Measurements from ENCODE around the gene KDM5B. TPM values are rescaled to one million over a fixed set of nuclear protein-coding genes. Genes with fewer than 3 reads are reported as not detected.

Gene KDM5B
- polyA plus RNA-seq, 1 of the 3 experiments (the other 2 are of a cell fraction), result 21.7 TPM

DNA sequence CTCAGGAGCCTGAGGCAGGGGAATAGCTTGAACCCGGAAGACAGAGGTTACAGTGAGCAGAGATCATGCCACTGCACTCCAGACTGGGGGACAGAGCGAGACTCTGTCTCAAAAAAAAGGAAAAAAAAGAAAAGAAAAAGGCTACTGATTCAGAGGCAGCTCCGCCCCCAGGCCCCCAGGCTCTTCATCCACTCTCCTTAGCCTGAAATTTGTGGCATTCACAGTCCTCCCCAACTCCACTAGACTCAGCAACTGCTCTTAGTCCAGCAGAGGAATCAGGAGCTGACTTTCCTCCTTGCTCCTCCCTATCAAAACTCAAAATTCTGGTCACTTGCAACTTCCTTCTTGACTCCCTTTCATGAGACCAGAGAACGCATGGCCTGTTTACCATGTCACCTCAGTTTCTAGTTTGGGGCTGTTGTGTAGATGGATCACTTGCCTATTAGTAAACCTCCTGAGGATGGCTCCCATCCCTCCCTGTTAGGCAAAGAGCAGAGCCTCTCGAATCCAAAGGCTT lies 29.6 kb upstream of the KDM5B start:
- H2AFZ ChIP-seq (ENCODE audit: low read depth), result no peak overlapping the region
- POLR2A ChIA-PET, result no interaction called here
- no peaks in the 10 kb centered on the region for H3K9me2 ChIP-seq
- 77% methylated on average over 5 of the region's 5 CpGs for WGBS (ENCODE audit: low lambda C conversion rate)
- no peak overlapping the region for H3K4me3 ChIP-seq (ENCODE audit: low read depth in 2 of 2, low read length in 1 of 2)
- no peaks in the 10 kb centered on the region for H3K79me2 ChIP-seq (ENCODE audit: insufficient read depth)
- H4K20me1 ChIP-seq (ENCODE audit: insufficient read depth), result no peaks in the 10 kb centered on the region
- no peaks in the 10 kb centered on the region for H3K27me3 ChIP-seq (ENCODE audit: insufficient read depth)
- H3K36me3 ChIP-seq (replicated peaks in 1 of 2; ENCODE audit: control insufficient read depth in 1 of 2, insufficient read depth in 2 of 2, low read length in 1 of 2), result no peaks in the 10 kb centered on the region
- TF ChIP-seq MEF2A (IDR thresholded peaks at IDR 0.05; ENCODE audit: borderline replicate concordance, low read depth) (no peak), RFX5 (IDR thresholded peaks at IDR 0.05; ENCODE audit: low read length) (no peak), CHD2 (IDR thresholded peaks at IDR 0.05; ENCODE audit: low read length, partially characterized antibody) (no peak), RCOR1 (IDR thresholded peaks at IDR 0.05; ENCODE audit: low read length) (no peak)
- no peak for DNase-seq
- no peak overlapping the region for H3K27ac ChIP-seq (ENCODE audit: low read depth in 2 of 2, low read length in 1 of 2)
- CTCF ChIA-PET, result no interaction called here
- no peaks in the 10 kb centered on the region for H3F3A ChIP-seq (replicated peaks; ENCODE audit: insufficient read depth)
- no peaks in the 10 kb centered on the region for H3K9me3 ChIP-seq
- no peak overlapping the region for H3K4me2 ChIP-seq
- peaks cover 0 to 9% of the 10 kb centered on the region in 2 experiments; a peak in 1 of 4 replicates for H3K4me1 ChIP-seq (ENCODE audit: control insufficient read depth in 1 of 2, insufficient read depth in 2 of 2, low read depth in 1 of 2, low read length in 1 of 2)
- no peak overlapping the region for H3K9ac ChIP-seq

DNA sequence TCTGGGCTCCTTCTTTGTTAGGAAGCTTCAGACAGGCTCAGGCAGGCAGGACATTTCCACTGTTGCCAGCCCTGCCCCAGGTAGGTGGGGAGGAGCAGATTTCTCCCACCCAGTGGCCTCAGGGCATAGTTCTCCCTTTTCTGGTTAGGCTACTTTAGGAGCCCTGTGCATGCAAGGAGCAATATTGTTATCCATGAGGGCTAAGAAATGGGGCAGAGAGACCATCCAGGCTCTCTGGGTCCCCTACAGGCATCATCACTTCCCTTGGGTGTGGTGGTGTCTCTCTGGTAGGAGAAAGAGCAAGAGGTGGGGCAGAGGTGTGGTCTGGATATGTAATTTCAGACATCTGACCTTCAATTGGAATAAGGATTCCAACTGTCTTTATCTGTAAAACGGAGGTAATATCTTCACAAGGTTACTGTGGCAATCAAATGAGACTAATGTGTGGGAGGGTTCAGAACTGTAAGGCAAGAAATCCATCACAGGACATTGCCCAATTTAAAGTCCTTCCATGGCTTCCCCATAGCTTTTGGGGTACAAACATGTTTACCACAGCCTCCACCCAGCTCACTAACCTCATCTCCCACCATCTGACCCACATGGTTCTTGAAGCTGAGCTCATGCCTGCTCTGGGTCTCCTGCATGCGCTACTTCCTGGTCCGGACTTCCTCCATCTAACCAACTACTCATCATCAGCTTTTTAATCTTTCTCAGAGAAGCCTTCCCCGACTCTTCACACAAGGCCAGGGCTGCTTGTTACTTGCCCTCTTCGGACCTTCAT lies 28.6 kb upstream of the KDM5B start:
- no peaks in the 10 kb centered on the region for H3F3A ChIP-seq (replicated peaks; ENCODE audit: insufficient read depth)
- no peak for DNase-seq
- H3K27ac ChIP-seq (ENCODE audit: low read depth in 2 of 2, low read length in 1 of 2), result no peak overlapping the region
- peaks cover 0 to 9% of the 10 kb centered on the region in 2 experiments; a peak in 1 of 4 replicates for H3K4me1 ChIP-seq (ENCODE audit: control insufficient read depth in 1 of 2, insufficient read depth in 2 of 2, low read depth in 1 of 2, low read length in 1 of 2)
- WGBS (ENCODE audit: low lambda C conversion rate), result 72% methylated on average over 5 of the region's 5 CpGs
- no peaks in the 10 kb centered on the region for H4K20me1 ChIP-seq (ENCODE audit: insufficient read depth)
- no peak overlapping the region for H2AFZ ChIP-seq (ENCODE audit: low read depth)
- no peak overlapping the region for H3K4me2 ChIP-seq
- H3K9me3 ChIP-seq, result no peaks in the 10 kb centered on the region
- ChIA-PET CTCF (interaction anchor here (0.6 to 1.2 kb wide), 2 partner anchors 9 to 141 kb away, joined by 3 read pairs; no protein-coding TSS in a partner anchor), POLR2A (no interaction called here)
- no peak for TF ChIP-seq EZH2phosphoT487 (IDR thresholded peaks at IDR 0.05; ENCODE audit: borderline replicate concordance, low read depth)
- TF ChIP-seq, protein P1, sequence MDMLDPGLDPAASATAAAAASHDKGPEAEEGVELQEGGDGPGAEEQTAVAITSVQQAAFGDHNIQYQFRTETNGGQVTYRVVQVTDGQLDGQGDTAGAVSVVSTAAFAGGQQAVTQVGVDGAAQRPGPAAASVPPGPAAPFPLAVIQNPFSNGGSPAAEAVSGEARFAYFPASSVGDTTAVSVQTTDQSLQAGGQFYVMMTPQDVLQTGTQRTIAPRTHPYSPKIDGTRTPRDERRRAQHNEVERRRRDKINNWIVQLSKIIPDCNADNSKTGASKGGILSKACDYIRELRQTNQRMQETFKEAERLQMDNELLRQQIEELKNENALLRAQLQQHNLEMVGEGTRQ (IDR thresholded peaks at IDR 0.05; ENCODE audit: borderline replicate concordance, low read depth, low read length), result no peak
- TF ChIP-seq TCF12 (IDR thresholded peaks at IDR 0.05), result no peak
- TF ChIP-seq RFX5 (IDR thresholded peaks at IDR 0.05; ENCODE audit: low read length), result no peak
- TF ChIP-seq, protein P2, sequence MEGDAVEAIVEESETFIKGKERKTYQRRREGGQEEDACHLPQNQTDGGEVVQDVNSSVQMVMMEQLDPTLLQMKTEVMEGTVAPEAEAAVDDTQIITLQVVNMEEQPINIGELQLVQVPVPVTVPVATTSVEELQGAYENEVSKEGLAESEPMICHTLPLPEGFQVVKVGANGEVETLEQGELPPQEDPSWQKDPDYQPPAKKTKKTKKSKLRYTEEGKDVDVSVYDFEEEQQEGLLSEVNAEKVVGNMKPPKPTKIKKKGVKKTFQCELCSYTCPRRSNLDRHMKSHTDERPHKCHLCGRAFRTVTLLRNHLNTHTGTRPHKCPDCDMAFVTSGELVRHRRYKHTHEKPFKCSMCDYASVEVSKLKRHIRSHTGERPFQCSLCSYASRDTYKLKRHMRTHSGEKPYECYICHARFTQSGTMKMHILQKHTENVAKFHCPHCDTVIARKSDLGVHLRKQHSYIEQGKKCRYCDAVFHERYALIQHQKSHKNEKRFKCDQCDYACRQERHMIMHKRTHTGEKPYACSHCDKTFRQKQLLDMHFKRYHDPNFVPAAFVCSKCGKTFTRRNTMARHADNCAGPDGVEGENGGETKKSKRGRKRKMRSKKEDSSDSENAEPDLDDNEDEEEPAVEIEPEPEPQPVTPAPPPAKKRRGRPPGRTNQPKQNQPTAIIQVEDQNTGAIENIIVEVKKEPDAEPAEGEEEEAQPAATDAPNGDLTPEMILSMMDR (IDR thresholded peaks at IDR 0.05), result no peak
- no peak for TF ChIP-seq YY1 (IDR thresholded peaks at IDR 0.05; ENCODE audit: low read depth)
- TF ChIP-seq ELF1 (IDR thresholded peaks at IDR 0.05), result no peak
- TF ChIP-seq SIN3A (IDR thresholded peaks at IDR 0.05; ENCODE audit: borderline replicate concordance, low read depth, low read length), result no peak
- TF ChIP-seq, protein P3, sequence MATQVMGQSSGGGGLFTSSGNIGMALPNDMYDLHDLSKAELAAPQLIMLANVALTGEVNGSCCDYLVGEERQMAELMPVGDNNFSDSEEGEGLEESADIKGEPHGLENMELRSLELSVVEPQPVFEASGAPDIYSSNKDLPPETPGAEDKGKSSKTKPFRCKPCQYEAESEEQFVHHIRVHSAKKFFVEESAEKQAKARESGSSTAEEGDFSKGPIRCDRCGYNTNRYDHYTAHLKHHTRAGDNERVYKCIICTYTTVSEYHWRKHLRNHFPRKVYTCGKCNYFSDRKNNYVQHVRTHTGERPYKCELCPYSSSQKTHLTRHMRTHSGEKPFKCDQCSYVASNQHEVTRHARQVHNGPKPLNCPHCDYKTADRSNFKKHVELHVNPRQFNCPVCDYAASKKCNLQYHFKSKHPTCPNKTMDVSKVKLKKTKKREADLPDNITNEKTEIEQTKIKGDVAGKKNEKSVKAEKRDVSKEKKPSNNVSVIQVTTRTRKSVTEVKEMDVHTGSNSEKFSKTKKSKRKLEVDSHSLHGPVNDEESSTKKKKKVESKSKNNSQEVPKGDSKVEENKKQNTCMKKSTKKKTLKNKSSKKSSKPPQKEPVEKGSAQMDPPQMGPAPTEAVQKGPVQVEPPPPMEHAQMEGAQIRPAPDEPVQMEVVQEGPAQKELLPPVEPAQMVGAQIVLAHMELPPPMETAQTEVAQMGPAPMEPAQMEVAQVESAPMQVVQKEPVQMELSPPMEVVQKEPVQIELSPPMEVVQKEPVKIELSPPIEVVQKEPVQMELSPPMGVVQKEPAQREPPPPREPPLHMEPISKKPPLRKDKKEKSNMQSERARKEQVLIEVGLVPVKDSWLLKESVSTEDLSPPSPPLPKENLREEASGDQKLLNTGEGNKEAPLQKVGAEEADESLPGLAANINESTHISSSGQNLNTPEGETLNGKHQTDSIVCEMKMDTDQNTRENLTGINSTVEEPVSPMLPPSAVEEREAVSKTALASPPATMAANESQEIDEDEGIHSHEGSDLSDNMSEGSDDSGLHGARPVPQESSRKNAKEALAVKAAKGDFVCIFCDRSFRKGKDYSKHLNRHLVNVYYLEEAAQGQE (IDR thresholded peaks at IDR 0.05; ENCODE audit: low read depth, low read length), result no peak
- TF ChIP-seq CHD2 (IDR thresholded peaks at IDR 0.05; ENCODE audit: low read length, partially characterized antibody), result no peak
- TF ChIP-seq FOXM1 (IDR thresholded peaks at IDR 0.05; ENCODE audit: low read depth), result no peak
- no peak for TF ChIP-seq RAD21 (IDR thresholded peaks at IDR 0.05; ENCODE audit: low read length)
- TF ChIP-seq FOSL2 (IDR thresholded peaks at IDR 0.05; ENCODE audit: borderline replicate concordance, low read depth), result no peak
- no peaks in the 10 kb centered on the region for H3K36me3 ChIP-seq (replicated peaks in 1 of 2; ENCODE audit: control insufficient read depth in 1 of 2, insufficient read depth in 2 of 2, low read length in 1 of 2)
- H3K9ac ChIP-seq, result no peak overlapping the region
- no peaks in the 10 kb centered on the region for H3K27me3 ChIP-seq (ENCODE audit: insufficient read depth)
- H3K4me3 ChIP-seq (ENCODE audit: low read depth in 2 of 2, low read length in 1 of 2), result no peak overlapping the region
- no peaks in the 10 kb centered on the region for H3K79me2 ChIP-seq (ENCODE audit: insufficient read depth)
- no peaks in the 10 kb centered on the region for H3K9me2 ChIP-seq
